Skeletal muscle cell (primary cell): ENCODE measurements around the gene TMEM150C.
A peak's percentile ranks its signal among the peaks of the same experiment; 100 is the strongest.

Source experiments
- DNase-seq: peaks from one replicate; pipeline ENCODE4 v3.0.0-alpha.2; 2010; ENCODE audit warnings: low read depth
- H3K4me3 ChIP-seq: 2 replicates; pipeline ENCODE4 v1.5.1; 2011; ENCODE audit warnings: low read depth, mild to moderate bottlenecking, control low read depth, low read length, moderate library complexity

Gene TMEM150C

DNA sequence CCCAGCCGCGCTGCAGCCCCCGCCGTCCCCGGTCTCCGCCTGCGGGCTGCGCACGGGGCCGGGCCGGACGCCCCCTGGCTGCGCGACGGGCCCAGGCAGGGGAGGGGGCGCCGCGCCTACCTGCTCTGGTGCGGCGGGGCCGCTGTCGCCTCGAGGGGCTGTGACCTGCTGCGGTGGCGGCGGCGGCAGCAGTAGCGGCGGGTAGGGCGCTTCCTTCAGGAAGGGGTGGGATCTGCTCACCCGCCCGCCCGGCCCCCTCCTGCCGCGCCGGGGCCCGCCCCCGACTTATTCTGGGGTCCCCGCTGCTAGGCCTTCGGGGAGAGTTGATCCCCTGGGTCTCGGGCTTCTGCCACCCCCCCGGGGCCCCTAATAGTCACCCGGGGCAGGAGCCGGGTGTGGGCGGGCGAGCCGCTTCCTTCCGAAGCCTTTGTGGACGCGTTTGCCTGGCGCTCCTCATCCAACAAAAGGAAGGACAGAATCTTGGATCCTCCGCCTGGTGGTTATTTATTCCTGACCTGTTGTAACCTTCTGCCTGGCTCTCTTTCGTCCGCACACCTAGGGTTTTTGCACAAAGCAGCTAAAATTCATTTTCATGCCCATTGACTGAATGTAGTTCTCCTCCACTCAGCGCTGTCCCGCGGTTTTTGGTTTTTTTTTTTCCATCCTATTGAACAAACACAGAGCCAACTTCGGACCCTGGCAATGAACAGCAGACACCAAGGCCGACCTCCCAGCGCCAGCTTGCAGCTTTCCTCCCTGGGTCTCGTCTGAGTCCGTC, at the start of gene TMEM150C:
Gene TMEM150C (minus strand): TSS at position 203 of the 778 bp plus-strand sequence. CDS start 57,331 bp downstream, outside the sequence.
- DNase-seq, result no peak
- peak within 1 kb of the TSS; percentile 45 for H3K4me3 ChIP-seq

DNA sequence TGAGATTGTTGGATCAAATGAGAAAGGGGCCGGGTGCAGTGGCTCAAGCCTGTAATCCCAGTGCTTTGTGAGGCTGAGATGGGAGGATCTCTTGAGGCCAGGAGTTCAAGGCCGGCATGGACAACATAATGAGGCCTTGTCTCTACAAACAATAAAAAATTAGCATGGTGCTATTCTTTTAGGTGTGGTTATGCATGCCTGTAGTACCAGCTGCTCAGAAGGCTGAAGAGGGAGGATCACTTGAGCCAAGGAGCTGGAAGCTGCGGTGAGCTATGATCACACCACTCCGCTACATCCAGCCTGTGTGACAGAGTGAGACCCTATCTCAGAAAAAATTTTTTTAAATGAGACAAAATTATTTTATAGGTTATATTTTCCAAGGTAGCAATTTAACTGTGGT, 49.7 kb upstream of the TMEM150C start:
- H3K4me3 ChIP-seq, result no peak overlapping the region
- no peak for DNase-seq

DNA sequence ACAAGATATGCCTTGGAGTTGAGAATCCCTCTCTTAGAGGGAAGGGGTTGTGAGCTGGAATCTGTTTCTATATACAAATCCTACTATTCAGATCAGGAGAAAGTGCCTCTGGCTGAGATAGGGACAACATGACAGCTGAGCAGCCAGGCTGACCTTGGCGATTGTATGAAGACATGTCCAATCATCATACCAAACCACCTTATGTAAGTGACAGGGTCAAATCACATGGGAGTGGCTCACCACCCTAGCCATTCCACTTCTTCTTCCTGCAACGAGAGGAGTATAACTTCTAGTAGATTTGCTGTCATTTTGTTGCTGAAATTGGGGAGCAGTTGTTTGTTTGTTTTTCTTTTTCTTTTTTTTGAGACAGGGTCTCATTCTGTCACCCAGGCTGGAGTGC, 48.3 kb upstream of the TMEM150C start:
- no peak for DNase-seq
- H3K4me3 ChIP-seq, result no peak overlapping the region

DNA sequence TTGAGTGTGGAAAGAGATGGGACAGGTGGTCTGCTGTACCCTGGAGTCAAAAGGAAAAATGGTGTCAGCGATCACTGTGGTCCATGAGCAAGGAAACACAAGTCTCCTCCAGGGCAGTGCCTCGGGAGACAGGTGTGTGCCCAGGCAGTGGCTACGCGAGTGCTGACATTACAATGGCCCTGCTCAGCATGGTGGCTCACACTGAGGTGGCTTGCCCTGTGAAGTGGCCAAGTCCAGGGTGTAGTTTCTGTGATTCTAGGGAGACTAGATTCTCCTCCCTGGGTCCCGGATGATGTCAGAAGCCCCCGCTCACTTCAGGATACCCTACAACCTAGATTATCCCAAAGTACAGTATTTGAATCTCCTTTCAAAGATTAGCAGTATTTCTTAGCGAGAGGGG, 44.8 kb upstream of the TMEM150C start:
- H3K4me3 ChIP-seq, result no peak overlapping the region
- no peak for DNase-seq

DNA sequence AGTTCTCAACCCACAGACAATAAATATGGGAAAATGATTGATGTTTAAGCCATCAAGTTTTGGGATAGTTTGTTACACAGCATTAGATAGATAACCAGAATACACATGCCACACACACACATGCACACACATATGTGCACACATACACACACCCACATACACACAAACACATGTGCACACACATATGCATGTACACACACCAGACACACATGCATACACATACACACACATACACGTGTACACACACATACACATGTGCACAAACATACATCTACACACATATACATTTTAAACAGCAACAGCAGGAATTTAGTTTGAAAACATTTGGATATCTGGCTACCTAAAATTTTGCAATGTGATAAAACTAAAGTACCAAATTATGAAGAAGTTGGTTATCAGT, 42.7 kb upstream of the TMEM150C start:
- no peak overlapping the region for H3K4me3 ChIP-seq
- DNase-seq, result no peak

DNA sequence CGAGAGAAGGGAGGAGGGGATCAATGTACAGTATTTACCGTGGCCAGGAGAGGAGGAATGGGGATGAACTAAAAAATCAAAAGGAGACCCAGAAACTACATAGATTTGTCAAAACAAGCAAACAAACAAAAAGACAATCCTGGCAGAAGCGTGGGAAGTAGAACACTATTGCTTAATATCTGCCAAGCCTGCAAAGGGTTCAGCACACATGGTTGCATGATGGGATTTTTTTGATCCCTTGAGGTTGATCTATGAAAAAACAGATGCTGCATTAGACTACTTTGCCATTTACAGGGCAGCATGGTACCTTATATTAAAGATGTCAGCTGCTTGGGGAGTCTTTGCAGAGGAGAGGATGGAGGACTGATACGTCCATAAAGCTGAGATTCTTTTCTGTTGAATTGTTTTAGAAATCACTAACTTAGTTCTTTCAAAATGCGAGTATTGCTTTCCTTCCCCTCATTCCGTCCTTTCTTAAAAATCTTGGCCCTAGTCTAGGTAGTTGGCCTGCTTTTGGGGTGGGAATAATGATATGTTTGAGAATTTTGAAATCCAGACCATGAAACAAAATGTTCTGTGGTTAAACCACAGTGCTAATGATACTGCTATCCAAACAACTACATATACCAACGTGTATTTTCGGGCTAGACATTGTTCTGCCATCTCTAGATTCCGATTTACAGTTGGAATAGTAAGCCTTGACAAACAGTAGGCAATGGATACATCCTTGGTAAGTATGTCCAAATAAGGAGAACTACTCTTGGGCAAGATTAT, 39.6 kb upstream of the TMEM150C start:
- no peak for DNase-seq

DNA sequence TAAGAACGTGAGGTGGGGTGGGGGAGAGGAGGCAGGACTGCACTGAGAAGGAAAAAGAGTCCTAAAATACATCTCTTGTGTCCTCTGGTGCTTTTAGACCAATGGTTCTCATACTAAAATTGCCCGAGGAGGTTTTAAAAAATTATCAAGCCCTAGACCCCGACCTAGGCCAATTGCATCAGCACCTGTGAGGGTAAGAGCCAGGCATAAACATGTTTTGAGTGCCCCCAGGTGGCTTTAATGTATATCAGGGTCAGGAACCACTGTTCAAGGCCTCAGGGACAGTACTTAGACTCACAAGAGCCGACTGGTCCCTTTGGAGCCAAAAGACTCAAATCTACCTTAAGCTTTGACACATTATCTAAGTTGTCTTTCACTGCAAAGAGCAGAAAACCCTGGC, 37.5 kb upstream of the TMEM150C start:
- no peak for DNase-seq
- H3K4me3 ChIP-seq, result no peak overlapping the region

More for the DNA sequence above, 39.6 kb upstream of the TMEM150C start:
- no peak overlapping the region for H3K4me3 ChIP-seq

DNA sequence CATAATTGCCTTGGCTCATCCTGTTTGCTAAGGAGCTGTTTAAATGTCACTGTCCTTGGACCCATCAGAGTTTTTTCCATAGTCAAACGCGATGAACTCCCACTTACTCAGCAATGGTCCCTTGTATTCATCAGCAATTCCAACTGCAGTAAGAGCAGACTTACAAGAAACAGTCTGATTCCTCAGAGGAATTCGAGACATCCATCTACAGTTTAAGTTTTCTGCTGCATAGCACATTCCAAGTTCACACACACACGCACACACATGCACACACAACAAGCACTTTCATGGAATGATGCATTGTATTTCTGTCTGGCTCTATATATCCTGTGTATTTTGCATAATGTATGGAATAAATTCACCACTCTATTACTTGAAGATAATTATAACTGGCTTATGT, 32.7 kb upstream of the TMEM150C start:
- no peak for DNase-seq
- no peak overlapping the region for H3K4me3 ChIP-seq

DNA sequence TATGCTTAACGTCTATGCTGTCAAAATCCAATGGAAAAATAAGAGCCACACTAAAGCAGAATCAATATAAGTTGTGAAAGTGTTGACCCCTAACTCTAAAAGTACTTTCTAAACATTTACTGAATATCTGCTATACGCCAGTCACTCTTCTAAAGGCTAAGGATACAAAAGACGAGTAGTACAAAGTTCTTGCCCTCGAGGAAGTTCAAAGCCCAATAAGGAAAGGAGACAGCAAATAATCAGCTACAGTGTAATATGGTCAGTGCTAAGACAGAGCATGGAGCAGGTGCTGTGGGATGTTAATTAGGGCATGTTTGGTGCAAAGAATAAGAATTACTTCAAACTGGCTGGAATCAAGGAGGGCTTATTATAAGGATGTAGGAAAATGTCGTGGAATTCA, 31.6 kb upstream of the TMEM150C start:
- no peak overlapping the region for H3K4me3 ChIP-seq
- no peak for DNase-seq

DNA sequence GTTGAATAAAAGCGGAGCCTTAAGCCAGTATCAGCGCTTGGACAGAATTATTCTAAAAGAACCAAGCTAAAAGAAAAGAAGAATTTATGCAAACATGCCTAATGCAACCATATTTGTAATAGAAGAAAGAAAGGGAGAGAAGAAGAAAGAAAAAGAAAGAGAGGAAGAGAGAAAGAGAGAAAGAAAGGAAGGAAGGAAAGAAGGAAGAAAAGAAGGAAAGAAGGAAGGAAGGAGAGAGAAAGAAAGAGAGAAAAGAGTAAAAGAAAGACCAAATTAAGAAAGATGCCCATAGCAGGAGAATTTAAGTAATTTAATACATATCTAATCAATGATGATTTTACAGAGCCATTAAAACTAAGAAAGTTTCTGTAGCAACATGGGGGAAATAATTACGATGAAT, 30.9 kb upstream of the TMEM150C start:
- no peak for DNase-seq
- no peak overlapping the region for H3K4me3 ChIP-seq

DNA sequence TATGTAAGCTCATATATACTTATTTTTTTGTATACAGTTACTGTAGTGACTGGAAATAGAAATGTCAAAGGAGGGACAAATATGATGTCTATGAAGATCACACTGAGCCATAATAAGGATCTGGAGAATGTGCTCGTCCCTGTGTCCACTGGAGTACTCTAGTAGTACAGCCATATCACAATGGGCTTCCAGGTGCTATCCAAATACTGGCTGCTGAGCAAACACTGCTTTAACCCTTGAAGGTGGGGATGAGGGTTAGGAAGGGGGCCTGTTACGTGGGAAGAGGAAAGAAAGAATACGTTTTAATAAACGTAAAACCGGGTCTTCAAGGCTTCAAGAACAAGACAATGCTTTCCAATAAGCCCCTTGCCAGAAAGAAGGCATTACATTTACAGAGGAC, 29.8 kb upstream of the TMEM150C start:
- H3K4me3 ChIP-seq, result no peak overlapping the region
- no peak for DNase-seq

DNA sequence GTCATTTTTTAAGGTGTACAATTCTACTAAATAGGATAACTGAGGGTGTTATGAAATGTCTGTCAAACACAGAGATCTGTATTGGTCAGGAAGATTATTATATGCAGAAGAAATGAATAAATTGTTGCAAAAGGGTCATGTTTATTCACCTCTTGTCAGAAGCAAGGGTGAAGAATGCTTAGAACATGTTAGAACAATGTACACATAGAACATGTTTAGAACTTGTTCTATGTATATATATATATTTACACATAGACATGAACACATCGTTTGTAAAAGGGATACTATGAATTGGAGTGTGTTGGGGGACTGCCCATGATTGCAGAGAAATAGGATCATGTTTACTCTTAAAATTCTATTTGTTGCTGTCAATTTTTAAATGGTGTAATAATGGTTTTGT, 28.0 kb upstream of the TMEM150C start:
- no peak for DNase-seq
- H3K4me3 ChIP-seq, result no peak overlapping the region

DNA sequence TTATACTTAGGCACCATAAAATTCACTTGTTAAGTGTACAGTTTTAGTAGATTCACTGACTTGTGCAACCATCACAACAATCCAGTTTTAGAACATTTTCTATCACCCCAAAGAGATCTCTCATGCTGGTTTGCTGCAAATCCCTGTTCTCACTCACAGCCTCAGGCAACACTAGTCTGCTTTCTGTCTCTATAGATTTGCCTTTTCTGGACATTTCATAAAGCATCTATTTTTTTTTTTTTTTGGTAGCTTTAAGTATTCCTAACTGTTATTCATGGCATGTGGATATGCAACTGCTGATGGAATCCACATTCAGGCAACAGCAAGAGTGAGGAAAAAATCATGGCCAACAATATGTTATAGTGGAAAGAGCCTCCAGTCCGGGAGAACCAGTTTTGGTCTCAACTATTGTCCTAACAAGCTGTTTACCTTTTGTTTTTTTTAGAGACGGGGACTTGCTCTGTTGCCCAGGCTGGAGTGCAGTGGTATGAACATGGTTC, 27.0 kb upstream of the TMEM150C start:
- no peak for DNase-seq
- no peak overlapping the region for H3K4me3 ChIP-seq

DNA sequence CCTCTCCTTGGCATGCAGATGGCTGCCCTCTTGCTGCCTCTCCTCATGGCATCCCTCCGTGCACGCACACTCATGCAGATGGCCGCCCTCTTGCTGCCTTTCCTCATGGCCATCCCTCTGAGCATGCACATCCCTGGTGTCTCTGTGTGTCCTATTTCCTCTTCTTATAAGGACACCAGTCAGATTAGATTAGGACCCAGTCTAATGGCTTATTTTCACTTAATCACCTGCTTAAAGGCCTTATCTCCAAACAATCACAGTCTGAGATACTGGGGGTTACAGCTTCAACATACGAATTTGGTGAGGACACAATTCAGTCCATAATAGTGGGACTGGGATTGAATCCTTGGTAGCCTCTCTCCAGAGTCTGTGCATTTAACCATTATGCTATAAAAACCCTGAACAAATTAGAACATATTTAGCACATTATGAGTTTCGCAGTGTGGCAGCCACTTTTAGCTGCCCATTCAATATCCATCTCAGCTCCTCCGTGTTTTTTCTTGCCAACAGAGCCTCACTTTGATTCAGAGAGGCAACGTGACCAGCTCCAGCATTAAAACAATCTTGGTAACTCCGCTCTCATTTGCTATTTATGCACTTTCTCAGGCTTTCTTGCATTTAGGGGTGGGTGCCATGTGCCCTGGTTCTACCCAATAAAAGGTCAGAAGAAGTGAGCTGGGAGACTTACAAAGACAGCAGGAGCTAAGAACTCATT, 26.2 kb upstream of the TMEM150C start:
- H3K4me3 ChIP-seq, result no peak overlapping the region
- no peak for DNase-seq

DNA sequence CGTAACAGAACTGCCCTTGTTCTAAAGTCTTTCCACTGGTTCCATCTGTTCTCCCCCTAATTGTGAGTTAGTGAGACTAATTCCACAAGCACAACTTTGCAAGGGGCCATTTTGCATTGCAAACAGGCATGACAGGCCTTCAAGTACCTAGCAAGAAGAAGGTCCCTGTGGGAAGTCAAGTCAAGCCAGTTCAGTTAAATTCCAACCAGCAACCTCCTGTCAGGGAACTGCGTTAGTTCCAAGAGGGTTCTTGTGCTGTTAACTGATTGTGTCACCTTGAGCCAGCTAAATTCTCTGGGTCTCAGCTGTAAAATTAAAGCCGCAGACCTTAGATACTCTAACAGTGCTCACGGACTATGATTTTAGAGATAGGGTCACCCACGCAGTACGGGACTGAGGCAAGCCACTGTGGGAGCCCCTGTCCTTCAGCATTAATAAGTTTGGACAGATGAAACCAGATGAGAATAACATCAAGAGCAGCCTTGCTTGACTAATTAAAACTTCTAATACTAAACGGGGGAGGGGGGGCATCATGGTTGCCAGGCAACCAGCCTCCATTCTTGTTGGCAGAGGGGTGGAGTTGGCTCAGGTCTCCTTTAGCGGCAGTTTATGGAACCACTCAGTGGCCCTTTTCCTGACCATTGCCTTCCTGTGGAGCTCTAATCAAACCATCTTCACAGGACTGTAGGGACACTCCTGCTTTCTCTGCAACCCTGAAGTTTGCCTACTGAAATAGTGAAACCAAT, 24.1 kb upstream of the TMEM150C start:
- DNase-seq, result no peak
- no peak overlapping the region for H3K4me3 ChIP-seq

DNA sequence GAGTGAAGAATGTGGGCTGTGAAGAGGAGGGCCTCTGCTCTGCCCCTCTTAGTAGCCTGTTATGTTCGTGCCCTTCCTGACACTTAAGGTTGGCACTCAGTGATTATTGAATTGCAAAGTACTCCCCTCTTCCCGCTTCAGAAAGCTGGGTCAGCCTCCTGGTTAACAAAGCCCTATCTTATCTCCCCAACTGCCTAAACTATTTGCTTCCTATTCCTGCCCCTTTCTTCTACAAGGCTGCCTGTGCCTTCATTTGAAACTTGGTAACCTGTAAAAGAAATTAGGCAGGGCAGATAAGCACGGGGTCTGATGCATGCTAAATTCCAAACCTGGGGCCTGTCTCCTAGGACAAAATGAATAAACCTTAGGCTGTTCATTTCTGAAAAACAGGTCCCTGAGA, 23.1 kb upstream of the TMEM150C start:
- no peak for DNase-seq
- H3K4me3 ChIP-seq, result no peak overlapping the region

DNA sequence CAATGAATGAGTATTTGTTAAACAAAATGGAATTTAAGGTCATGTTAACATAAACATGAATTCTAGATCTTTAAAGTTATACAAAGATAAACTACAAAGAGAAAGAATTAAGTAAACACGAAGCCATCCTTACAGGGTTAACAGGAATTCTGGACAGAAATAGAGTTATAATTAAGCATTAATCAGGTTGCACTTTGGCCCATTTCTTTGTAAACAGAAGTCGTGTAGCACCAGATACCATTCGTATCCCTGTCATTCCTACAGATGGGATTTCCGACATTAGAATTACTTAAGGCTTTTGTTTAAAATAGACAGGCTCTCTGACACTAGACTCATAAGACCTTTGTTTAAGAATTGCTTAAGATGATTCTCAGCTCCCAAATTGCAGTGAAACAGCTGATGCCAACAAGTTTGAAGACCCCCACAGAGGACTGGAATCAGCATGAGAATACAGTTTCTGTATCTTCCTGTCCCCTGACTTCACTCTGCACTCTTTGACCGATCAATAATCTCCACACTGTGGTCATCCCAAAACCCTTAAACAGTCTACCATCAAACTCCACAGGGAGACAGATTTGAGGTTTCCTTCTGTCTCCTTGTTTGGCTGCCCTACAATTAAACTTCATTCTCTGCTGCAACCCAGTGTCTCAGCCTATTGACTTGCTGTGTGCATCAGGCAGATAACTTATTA, 22.3 kb upstream of the TMEM150C start:
- DNase-seq, result no peak
- H3K4me3 ChIP-seq, result no peak overlapping the region

DNA sequence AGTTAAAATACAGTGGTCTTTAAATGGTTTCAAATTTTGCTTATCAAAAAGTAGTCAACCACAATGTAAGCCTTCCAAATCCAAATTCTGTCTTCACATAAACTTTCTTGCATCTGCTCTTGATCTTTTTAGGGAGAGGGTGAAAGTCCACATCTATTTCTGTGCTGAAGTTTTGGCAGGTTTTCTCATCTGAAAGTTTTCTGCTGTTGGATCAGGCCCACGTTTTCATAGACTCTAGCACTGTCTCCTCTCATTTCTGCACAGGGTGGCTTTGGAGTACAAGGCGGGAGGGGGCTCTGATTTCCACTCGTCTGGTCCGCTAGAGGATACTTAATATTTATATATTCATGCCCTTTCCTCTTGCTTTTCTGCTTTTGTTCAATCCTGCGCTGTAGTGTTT, 18.1 kb upstream of the TMEM150C start:
- H3K4me3 ChIP-seq, result no peak overlapping the region
- no peak for DNase-seq

DNA sequence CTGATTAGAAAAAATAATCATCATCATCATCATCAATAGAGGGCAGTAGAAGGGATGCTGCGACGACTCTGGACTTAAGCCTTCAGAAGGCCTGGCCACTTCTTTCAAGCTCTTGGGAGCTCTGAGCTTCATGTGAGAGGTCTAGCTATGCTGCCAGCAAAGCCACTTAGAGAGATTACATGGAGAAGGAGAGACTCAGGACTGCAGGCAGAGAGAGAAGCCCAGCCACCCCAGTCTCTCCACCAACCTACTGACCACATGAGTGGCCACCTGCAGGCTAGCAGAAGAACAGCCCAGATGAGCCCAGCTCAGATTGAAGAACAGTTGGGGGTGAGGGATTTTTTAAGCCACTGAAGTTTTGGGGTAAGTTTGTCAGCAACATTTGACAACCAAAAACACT, 17.1 kb upstream of the TMEM150C start:
- no peak overlapping the region for H3K4me3 ChIP-seq

More for the DNA sequence above, 17.1 kb upstream of the TMEM150C start:
- no peak for DNase-seq
